GM12878 (cell line): Measurements from ENCODE around the gene FNDC3B. TPM values are rescaled to one million over a fixed set of nuclear protein-coding genes. Genes with fewer than 3 reads are reported as not detected.

Experiments used
- ASH2L ChIP-seq: fragments of 300-600, 200-600 bp; sonication (generic); IDR thresholded peaks from 2 replicates; pipeline ENCODE4 v1.6.1; 2017; ENCODE audit warnings: low read depth, mild to moderate bottlenecking, borderline replicate concordance
- BACH1 ChIP-seq: fragments of 450-650 bp; IDR thresholded peaks from 2 replicates; pipeline ENCODE4 v1.6.1; 2017; ENCODE audit warnings: mild to moderate bottlenecking, borderline replicate concordance
- FOXM1 ChIP-seq: IDR thresholded peaks from 2 replicates; pipeline ENCODE4 v1.6.1; 2012; ENCODE audit warnings: low read depth, mild to moderate bottlenecking, inconsistent platforms, low read length, moderate library complexity
- GABPA ChIP-seq: IDR thresholded peaks from 2 replicates; pipeline ENCODE4 v1.6.1; 2014; ENCODE audit warnings: antibody characterized with exemption, low read depth, mild to moderate bottlenecking, inconsistent platforms
- KLF5 ChIP-seq: fragments of 450-650 bp; IDR thresholded peaks from 2 replicates; pipeline ENCODE4 v1.6.1; 2014; ENCODE audit warnings: mild to moderate bottlenecking; ENCODE audit not compliant: partially characterized antibody
- NFIC ChIP-seq: IDR thresholded peaks from 2 replicates; pipeline ENCODE4 v1.6.1; 2012; ENCODE audit warnings: low read depth, mild to moderate bottlenecking, inconsistent platforms, low read length, moderate library complexity
- PAX5 ChIP-seq: IDR thresholded peaks from 2 replicates; pipeline ENCODE4 v1.6.1; 2011; ENCODE audit warnings: low read depth, low read length, borderline replicate concordance
- RCOR1 ChIP-seq: conservative IDR thresholded peaks from 2 replicates; pipeline ENCODE4 v1.6.1; 2012; ENCODE audit warnings: low read depth, low read length, improper control_type of control experiment
- SP1 ChIP-seq: IDR thresholded peaks from one replicate; pipeline ENCODE4 v1.6.1; 2011; ENCODE audit warnings: low read depth, low read length
- SREBF1 ChIP-seq: IDR thresholded peaks from 2 replicates; pipeline ENCODE4 v1.6.1; 2012; ENCODE audit warnings: mild to moderate bottlenecking, low read length
- SREBF2 ChIP-seq: IDR thresholded peaks from 2 replicates; pipeline ENCODE4 v1.6.1; 2012; ENCODE audit warnings: mild to moderate bottlenecking, low read length
- ZNF384 ChIP-seq: IDR thresholded peaks from 2 replicates; pipeline ENCODE4 v1.6.1; 2012; ENCODE audit warnings: low read depth, mild to moderate bottlenecking, low read length, improper control_type of control experiment, borderline replicate concordance
- polyA plus RNA-seq, 11 experiments: library from polyadenylated mRNA; depleted of rRNA in 4 of 11; unstranded in 6 of 11; stranded (reverse) in 5 of 11; fragments of >200 nt; fragmentation: Nextera tagmentation in 4 of 11; fragmentation: Illumina TruSeq in 1 of 11; extraction: Ambion mirVana in 4 of 11; extraction: Trizol in 1 of 11; gene quantifications; 1 replicate in 1 of 11; 2 replicates in 10 of 11; pipeline versions ENCODE4 v1.2.1 to v1.2.3, GENCODE V29; 2011 to 2016; ENCODE audit warnings: inconsistent platforms in 2 of 11, missing spikeins in 2 of 11, low read depth in 1 of 11
- total RNA-seq, 4 experiments: library from RNA; depleted of rRNA in 3 of 4; stranded (reverse); fragments of >200 nt in 3 of 4; fragmentation: Illumina TruSeq in 1 of 4; extraction: Trizol in 1 of 4; gene quantifications; 2 replicates each; pipeline versions ENCODE4 v1.2.1 to v1.2.3, GENCODE V29; 2013 to 2021
- TF ChIP-seq, protein P1 (sequence below): fragments of 450-650 bp; IDR thresholded peaks from 2 replicates; pipeline ENCODE4 v1.6.1; 2017; ENCODE audit warnings: borderline replicate concordance
- TF ChIP-seq, protein P2 (sequence below): fragments of 450-650 bp; IDR thresholded peaks from 2 replicates; pipeline ENCODE4 v1.6.1; 2017; ENCODE audit warnings: antibody characterized with exemption, mild to moderate bottlenecking, moderate library complexity
- TF ChIP-seq, protein P3 (sequence below): fragments of 450-650 bp; formaldehyde crosslinking; IDR thresholded peaks from 2 replicates; pipeline ENCODE4 v1.4.0; 2022; ENCODE audit warnings: mild to moderate bottlenecking, moderate library complexity
- TF ChIP-seq, protein P4 (sequence below): IDR thresholded peaks from 2 replicates; pipeline ENCODE4 v1.6.1; 2012; ENCODE audit warnings: improper control_type of control experiment, low read depth, low read length; ENCODE audit not compliant: insufficient replicate concordance
- TF ChIP-seq, protein P5 (sequence below): IDR thresholded peaks from 2 replicates; pipeline ENCODE4 v1.6.1; 2011; ENCODE audit warnings: low read depth, low read length, improper control_type of control experiment, borderline replicate concordance

The FNDC3B gene
- total and polyA plus RNA-seq, 10 of the 15 experiments (the other 5 are each of a cell fraction or from before 2014, with no cell fraction given), result 7.9 to 35.0 (median 18.5) TPM

DNA sequence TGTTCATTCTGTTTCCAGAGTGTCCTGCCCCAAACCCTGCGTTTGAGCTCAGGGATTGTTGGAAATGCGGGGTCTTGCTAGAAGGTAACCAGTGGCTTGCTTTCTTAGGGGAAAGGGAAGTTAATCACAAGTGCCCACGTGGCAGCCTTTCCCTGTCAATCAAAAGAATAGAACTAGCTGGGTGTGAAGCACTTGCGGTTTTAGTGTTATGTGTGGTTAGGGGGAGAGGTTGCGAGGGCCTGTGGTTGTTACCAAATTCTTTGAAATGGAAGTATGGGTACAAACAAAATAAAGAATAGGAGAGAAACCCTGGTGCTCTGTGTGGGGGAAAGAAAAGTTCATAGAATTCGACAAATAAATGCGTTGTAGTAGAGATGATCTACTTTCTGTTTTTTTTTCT is 67.6 kb downstream of the FNDC3B start (continued):
- TF ChIP-seq, protein P1, sequence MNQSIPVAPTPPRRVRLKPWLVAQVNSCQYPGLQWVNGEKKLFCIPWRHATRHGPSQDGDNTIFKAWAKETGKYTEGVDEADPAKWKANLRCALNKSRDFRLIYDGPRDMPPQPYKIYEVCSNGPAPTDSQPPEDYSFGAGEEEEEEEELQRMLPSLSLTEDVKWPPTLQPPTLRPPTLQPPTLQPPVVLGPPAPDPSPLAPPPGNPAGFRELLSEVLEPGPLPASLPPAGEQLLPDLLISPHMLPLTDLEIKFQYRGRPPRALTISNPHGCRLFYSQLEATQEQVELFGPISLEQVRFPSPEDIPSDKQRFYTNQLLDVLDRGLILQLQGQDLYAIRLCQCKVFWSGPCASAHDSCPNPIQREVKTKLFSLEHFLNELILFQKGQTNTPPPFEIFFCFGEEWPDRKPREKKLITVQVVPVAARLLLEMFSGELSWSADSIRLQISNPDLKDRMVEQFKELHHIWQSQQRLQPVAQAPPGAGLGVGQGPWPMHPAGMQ, result peak; percentile 74; the same call in 1 of the 2 replicates
- TF ChIP-seq, protein P2, sequence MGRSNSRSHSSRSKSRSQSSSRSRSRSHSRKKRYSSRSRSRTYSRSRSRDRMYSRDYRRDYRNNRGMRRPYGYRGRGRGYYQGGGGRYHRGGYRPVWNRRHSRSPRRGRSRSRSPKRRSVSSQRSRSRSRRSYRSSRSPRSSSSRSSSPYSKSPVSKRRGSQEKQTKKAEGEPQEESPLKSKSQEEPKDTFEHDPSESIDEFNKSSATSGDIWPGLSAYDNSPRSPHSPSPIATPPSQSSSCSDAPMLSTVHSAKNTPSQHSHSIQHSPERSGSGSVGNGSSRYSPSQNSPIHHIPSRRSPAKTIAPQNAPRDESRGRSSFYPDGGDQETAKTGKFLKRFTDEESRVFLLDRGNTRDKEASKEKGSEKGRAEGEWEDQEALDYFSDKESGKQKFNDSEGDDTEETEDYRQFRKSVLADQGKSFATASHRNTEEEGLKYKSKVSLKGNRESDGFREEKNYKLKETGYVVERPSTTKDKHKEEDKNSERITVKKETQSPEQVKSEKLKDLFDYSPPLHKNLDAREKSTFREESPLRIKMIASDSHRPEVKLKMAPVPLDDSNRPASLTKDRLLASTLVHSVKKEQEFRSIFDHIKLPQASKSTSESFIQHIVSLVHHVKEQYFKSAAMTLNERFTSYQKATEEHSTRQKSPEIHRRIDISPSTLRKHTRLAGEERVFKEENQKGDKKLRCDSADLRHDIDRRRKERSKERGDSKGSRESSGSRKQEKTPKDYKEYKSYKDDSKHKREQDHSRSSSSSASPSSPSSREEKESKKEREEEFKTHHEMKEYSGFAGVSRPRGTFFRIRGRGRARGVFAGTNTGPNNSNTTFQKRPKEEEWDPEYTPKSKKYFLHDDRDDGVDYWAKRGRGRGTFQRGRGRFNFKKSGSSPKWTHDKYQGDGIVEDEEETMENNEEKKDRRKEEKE, result no peak
- TF ChIP-seq PAX5 (peak; percentile 88), ZNF384 (no peak), NFIC (no peak; the same call in 1 of the 2 replicates), ASH2L (no peak), BACH1 (peak; percentile 12; the same call in 1 of the 2 replicates), RCOR1 (no peak), SREBF1 (no peak), SP1 (peak; percentile 9), FOXM1 (no peak; the same call in 1 of the 2 replicates), GABPA (no peak), SREBF2 (no peak), KLF5 (no peak)
- TF ChIP-seq, protein P3, sequence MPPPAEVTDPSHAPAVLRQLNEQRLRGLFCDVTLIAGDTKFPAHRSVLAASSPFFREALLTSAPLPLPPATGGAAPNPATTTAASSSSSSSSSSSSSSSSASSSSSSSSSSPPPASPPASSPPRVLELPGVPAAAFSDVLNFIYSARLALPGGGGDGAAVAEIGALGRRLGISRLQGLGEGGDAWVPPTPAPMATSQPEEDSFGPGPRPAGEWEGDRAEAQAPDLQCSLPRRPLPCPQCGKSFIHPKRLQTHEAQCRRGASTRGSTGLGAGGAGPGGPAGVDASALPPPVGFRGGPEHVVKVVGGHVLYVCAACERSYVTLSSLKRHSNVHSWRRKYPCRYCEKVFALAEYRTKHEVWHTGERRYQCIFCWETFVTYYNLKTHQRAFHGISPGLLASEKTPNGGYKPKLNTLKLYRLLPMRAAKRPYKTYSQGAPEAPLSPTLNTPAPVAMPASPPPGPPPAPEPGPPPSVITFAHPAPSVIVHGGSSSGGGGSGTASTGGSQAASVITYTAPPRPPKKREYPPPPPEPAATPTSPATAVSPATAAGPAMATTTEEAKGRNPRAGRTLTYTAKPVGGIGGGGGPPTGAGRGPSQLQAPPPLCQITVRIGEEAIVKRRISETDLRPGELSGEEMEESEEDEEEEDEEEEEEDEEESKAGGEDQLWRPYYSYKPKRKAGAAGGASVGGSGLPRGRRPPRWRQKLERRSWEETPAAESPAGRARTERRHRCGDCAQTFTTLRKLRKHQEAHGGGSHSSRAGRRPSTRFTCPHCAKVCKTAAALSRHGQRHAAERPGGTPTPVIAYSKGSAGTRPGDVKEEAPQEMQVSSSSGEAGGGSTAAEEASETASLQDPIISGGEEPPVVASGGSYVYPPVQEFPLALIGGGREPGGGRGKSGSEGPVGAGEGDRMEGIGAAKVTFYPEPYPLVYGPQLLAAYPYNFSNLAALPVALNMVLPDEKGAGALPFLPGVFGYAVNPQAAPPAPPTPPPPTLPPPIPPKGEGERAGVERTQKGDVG (CRISPR knock-in tag), result no peak
- TF ChIP-seq, protein P4, sequence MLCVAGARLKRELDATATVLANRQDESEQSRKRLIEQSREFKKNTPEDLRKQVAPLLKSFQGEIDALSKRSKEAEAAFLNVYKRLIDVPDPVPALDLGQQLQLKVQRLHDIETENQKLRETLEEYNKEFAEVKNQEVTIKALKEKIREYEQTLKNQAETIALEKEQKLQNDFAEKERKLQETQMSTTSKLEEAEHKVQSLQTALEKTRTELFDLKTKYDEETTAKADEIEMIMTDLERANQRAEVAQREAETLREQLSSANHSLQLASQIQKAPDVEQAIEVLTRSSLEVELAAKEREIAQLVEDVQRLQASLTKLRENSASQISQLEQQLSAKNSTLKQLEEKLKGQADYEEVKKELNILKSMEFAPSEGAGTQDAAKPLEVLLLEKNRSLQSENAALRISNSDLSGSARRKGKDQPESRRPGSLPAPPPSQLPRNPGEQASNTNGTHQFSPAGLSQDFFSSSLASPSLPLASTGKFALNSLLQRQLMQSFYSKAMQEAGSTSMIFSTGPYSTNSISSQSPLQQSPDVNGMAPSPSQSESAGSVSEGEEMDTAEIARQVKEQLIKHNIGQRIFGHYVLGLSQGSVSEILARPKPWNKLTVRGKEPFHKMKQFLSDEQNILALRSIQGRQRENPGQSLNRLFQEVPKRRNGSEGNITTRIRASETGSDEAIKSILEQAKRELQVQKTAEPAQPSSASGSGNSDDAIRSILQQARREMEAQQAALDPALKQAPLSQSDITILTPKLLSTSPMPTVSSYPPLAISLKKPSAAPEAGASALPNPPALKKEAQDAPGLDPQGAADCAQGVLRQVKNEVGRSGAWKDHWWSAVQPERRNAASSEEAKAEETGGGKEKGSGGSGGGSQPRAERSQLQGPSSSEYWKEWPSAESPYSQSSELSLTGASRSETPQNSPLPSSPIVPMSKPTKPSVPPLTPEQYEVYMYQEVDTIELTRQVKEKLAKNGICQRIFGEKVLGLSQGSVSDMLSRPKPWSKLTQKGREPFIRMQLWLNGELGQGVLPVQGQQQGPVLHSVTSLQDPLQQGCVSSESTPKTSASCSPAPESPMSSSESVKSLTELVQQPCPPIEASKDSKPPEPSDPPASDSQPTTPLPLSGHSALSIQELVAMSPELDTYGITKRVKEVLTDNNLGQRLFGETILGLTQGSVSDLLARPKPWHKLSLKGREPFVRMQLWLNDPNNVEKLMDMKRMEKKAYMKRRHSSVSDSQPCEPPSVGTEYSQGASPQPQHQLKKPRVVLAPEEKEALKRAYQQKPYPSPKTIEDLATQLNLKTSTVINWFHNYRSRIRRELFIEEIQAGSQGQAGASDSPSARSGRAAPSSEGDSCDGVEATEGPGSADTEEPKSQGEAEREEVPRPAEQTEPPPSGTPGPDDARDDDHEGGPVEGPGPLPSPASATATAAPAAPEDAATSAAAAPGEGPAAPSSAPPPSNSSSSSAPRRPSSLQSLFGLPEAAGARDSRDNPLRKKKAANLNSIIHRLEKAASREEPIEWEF, result no peak
- TF ChIP-seq, protein P5, sequence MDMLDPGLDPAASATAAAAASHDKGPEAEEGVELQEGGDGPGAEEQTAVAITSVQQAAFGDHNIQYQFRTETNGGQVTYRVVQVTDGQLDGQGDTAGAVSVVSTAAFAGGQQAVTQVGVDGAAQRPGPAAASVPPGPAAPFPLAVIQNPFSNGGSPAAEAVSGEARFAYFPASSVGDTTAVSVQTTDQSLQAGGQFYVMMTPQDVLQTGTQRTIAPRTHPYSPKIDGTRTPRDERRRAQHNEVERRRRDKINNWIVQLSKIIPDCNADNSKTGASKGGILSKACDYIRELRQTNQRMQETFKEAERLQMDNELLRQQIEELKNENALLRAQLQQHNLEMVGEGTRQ, result peak; percentile 74
